ENCODE measurements around the gene RAB3IP. TPM values are rescaled to one million over a fixed set of nuclear protein-coding genes. Genes with fewer than 3 reads are reported as not detected.

The RAB3IP gene
- total and polyA plus RNA-seq, 10 of the 15 experiments (the other 5 are each of a cell fraction or from before 2014, with no cell fraction given): 18.8 to 53.6 (median 28.7) TPM

DNA sequence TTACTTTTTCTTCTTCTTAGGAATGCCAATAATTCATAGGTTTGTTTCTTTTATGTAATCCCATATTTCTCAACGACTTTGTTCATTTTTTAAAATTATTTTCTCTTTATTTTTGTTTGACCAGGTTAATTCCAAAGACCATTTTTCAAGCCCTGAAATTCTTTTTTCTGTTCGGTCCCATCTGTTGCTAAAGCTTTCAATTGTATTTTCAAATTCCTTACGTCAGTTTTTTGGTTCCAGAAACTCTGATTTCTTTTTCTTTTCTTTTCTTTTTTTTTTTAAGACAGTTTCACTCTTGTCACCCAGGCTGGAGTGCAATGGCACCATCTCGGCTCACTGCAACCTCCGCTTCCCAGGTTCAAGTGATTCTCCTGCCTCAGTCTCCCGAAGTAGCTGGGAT lies 27.6 kb downstream of the RAB3IP start:
- Histone ChIP-seq H2AFZ (ENCODE audit: control insufficient read depth, low read depth, low read length) (no peak overlapping the region), H3K9ac (ENCODE audit: control insufficient read depth, insufficient read depth, low read length) (no peak overlapping the region), H3K4me3 (no peak overlapping the region), H3K4me1 (ENCODE audit: control insufficient read depth, insufficient read depth, low read length) (no peaks in the 10 kb centered on the region), H3K4me2 (ENCODE audit: control insufficient read depth, insufficient read depth) (no peak overlapping the region), H3K27ac (ENCODE audit: control insufficient read depth, insufficient read depth) (no peak overlapping the region), H3K79me2 (ENCODE audit: control insufficient read depth, insufficient read depth, low read length) (no peaks in the 10 kb centered on the region), H3K9me3 (replicated peaks; ENCODE audit: control insufficient read depth, insufficient read depth, low read length) (peaks cover 19% of the 10 kb centered on the region; the same call in 2 of the 3 replicates), H3K27me3 (replicated peaks in 1 of 2; ENCODE audit: control insufficient read depth in 2 of 2, insufficient read depth in 2 of 2, low read length in 1 of 2) (no peaks in the 10 kb centered on the region), H3K36me3 (ENCODE audit: control insufficient read depth in 2 of 2, insufficient read depth in 2 of 2, low read length in 1 of 2) (peaks cover 0 to 12% of the 10 kb centered on the region in 2 experiments; a peak in 3 of 4 replicates), H4K20me1 (ENCODE audit: control insufficient read depth, insufficient read depth) (no peaks in the 10 kb centered on the region)
- ChIA-PET RAD21 (ENCODE audit: unreplicated experiment) (no interaction called here), POLR2A (no interaction called here), SMC1A (ENCODE audit: uncharacterized antibody, unreplicated experiment) (no interaction called here), CTCF (no interaction called here)
- no TSS peak for BruUV-seq (replicated peaks)
- intact Hi-C loops (cut with micrococcal nuclease; ENCODE audit: unreplicated experiment): no loop called here
- WGBS (ENCODE audit: insufficient coverage, insufficient replicate concordance, low lambda C conversion rate, missing lambda C conversion rate): 97% methylated on average over 6 of the region's 6 CpGs
- in situ Hi-C loops (cut with MboI): no loop called here
- DNase-seq (ENCODE audit: low read depth, low spot score) (no peak), FAIRE-seq (no peak), ATAC-seq (no peak)
- TF ChIP-seq ETV6 (conservative IDR thresholded peaks at IDR 0.05 in 1 of 2, IDR thresholded peaks at IDR 0.05 in 1 of 2; ENCODE audit: borderline replicate concordance in 1 of 2, low read depth in 1 of 2): no peak
- TF ChIP-seq, protein P1, sequence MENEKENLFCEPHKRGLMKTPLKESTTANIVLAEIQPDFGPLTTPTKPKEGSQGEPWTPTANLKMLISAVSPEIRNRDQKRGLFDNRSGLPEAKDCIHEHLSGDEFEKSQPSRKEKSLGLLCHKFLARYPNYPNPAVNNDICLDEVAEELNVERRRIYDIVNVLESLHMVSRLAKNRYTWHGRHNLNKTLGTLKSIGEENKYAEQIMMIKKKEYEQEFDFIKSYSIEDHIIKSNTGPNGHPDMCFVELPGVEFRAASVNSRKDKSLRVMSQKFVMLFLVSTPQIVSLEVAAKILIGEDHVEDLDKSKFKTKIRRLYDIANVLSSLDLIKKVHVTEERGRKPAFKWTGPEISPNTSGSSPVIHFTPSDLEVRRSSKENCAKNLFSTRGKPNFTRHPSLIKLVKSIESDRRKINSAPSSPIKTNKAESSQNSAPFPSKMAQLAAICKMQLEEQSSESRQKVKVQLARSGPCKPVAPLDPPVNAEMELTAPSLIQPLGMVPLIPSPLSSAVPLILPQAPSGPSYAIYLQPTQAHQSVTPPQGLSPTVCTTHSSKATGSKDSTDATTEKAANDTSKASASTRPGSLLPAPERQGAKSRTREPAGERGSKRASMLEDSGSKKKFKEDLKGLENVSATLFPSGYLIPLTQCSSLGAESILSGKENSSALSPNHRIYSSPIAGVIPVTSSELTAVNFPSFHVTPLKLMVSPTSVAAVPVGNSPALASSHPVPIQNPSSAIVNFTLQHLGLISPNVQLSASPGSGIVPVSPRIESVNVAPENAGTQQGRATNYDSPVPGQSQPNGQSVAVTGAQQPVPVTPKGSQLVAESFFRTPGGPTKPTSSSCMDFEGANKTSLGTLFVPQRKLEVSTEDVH (IDR thresholded peaks at IDR 0.05; ENCODE audit: low read depth, partially characterized antibody): no peak
- no peak for TF ChIP-seq ELK1 (IDR thresholded peaks at IDR 0.05; ENCODE audit: low read depth, low read length)
- no peak for TF ChIP-seq MEF2B (IDR thresholded peaks at IDR 0.05; ENCODE audit: partially characterized antibody, poor library complexity, severe bottlenecking)
- TF ChIP-seq FOXM1 (IDR thresholded peaks at IDR 0.05; ENCODE audit: low read depth, low read length): no peak
- no peak for TF ChIP-seq SMC3 (IDR thresholded peaks at IDR 0.05; ENCODE audit: borderline replicate concordance, low read length)
- TF ChIP-seq HDGF (IDR thresholded peaks at IDR 0.05): no peak
- TF ChIP-seq, protein P2, sequence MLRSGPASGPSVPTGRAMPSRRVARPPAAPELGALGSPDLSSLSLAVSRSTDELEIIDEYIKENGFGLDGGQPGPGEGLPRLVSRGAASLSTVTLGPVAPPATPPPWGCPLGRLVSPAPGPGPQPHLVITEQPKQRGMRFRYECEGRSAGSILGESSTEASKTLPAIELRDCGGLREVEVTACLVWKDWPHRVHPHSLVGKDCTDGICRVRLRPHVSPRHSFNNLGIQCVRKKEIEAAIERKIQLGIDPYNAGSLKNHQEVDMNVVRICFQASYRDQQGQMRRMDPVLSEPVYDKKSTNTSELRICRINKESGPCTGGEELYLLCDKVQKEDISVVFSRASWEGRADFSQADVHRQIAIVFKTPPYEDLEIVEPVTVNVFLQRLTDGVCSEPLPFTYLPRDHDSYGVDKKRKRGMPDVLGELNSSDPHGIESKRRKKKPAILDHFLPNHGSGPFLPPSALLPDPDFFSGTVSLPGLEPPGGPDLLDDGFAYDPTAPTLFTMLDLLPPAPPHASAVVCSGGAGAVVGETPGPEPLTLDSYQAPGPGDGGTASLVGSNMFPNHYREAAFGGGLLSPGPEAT (IDR thresholded peaks at IDR 0.05; ENCODE audit: low read depth): no peak
- TF ChIP-seq SRF (IDR thresholded peaks at IDR 0.05; ENCODE audit: low read depth in 2 of 2, low read length in 2 of 2): no peak
- no peak for TF ChIP-seq POLR2AphosphoS2 (IDR thresholded peaks at IDR 0.05; ENCODE audit: low read depth, low read length)
- TF ChIP-seq NR2F1 (conservative IDR thresholded peaks at IDR 0.05): no peak
- no peak for TF ChIP-seq BCL11A (IDR thresholded peaks at IDR 0.05; ENCODE audit: low read depth, low read length)
- TF ChIP-seq TCF12 (IDR thresholded peaks at IDR 0.05; ENCODE audit: low read depth, low read length): no peak
- no peak for TF ChIP-seq GATAD2B (conservative IDR thresholded peaks at IDR 0.05; ENCODE audit: low read depth)
